GM12873 (cell line): ENCODE data around the gene ANKRD16.

Experiments used
- CTCF ChIP-seq: IDR thresholded peaks from 2 replicates; pipeline ENCODE4 v1.5.1; 2012; ENCODE audit warnings: low read depth, mild to moderate bottlenecking, moderate library complexity, low read length, control low read depth; ENCODE audit not compliant: insufficient read depth; ENCODE audit errors: missing control alignments

Gene ANKRD16

DNA sequence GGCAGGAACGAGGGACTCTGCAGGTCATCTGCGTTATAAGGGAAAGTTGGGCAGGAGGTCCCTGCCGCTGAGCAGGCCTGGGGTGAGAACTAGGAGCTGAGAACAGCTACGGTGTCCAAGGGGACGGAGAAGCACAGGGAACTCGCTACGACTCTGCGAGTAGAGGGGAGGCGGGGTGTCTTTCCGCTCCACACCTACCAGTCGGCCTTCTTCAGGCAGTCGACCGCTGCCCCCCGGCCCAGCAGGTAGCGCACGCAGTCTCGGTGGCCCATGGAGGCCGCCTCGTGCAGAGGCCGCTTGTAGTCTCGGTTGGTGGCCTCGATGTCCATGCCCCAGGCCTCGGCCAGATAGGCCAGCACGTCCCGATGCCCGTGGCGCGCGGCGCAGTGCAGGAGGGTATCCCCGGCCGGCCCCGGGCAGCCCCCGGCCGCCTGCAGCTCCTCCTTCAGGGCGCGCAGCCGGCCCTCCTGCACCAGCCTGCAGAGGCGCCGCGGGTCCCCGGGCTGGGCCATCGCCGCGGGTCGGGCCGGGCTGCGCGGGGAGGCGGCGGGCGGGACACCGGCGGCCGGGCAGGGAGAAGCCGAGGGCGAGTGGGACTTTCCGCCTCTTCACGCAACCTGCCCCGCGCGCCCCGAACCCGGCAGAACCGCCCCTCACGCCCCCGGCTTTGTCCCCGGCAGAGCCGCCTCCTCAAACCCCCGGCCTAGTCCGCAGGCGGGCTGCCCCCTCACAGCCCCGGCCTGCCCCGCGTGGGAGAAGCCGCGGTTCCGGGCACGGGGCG lies 660 bp downstream of the ANKRD16 start:
- TF ChIP-seq CTCF = no peak

DNA sequence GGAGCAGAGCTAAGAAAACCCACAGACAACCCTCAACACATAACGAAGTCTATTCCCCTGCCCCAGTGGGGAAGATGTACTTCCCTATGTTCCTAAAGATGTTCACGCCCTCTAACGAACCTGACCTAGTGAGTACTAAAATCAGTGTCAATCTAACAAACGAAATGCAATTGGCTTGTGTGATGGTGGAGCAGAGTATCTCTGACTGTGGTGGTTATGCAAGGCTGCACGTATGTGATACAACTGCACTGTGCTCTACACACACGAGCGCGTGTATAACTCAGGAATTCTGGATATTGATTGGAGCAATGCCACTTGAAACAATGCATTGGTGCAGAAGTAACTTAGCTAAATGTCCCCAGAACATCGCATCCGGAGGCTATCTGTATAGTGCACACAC lies 1.3 kb downstream of the ANKRD16 start:
- no peak for TF ChIP-seq CTCF

DNA sequence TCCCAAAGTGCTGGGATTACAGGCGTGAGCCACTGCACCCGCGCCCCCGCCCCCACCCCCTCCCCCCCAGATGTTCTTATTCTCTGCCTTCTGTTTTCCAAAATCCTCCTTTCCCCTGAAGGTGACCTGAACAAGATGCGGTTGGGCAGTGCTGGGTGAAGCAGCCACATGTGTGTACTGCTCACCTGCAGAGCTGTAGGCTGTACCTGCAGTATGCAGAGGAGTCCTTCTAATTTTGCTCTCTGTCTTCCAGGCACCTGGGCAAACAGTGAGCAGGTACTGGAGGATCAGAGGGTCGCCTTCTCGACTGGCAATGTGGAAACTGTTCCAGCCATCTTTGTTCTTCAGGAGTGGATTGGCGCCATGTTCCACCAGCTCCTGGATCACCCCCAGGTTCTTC lies 2.1 kb downstream of the ANKRD16 start:
- TF ChIP-seq CTCF = no peak

DNA sequence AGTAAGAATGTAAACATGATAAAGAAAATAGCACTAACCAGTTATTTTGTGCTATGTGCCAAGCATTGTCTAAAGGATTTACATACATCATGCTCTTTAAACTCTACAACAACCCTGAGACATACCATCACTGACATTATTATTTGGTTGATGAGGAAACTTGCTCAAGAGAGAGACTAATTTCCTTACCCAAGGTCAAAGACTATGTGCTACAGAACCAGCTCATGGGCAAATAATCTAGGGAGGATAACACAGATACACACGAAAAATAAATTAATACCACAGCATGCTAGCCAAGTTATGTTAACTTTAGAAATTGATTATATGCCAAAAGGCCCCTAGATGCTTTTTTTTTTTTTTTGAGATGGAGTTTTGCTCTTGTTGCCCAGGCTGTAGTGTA lies 2.7 kb downstream of the ANKRD16 start:
- TF ChIP-seq CTCF = no peak

DNA sequence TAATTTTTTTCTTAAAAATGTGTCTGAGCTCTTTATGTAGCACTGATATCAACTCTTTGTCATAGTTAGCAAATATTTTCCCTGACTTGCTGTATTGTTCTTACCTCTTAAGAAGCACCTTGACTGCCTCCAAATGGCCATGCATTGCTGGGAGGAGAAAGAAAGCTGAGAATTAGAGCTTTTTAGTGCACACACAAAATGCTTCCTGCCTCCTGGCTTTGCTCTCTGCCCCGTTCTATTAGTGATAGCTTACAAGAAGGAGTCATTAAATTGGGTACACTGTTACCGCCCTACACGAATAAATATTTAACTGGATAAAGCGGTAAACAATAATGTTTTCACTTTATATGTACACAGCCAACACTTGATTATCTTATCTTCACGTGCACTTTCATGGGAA lies 4.1 kb downstream of the ANKRD16 start:
- no peak for TF ChIP-seq CTCF

GRCh38 chr10:5882961-5883360 lies 6.7 kb downstream of the ANKRD16 start:
- TF ChIP-seq CTCF = no peak

GRCh38 chr10:5876181-5876768 lies 13.4 kb downstream of the ANKRD16 start:
- TF ChIP-seq CTCF = no peak
